Muscle of leg (tissue), 11 donors: ENCODE results near the gene JAKMIP1. TPM values are rescaled to one million over a fixed set of nuclear protein-coding genes. Genes with fewer than 3 reads are reported as not detected.

ENCODE experiments used
- DNase-seq: peaks from one replicate; pipeline ENCODE4 v3.0.0; 2013
- H3K27ac ChIP-seq: one replicate; pipeline ENCODE4 v1.5.1; 2013; ENCODE audit warnings: mild to moderate bottlenecking, low read length, control low read depth
- H3K27me3 ChIP-seq: one replicate; pipeline ENCODE4 v1.6.1; 2013; ENCODE audit warnings: low read length; ENCODE audit not compliant: control insufficient read depth, insufficient read depth
- H3K36me3 ChIP-seq: one replicate; pipeline ENCODE4 v1.6.1; 2013; ENCODE audit warnings: low read length; ENCODE audit not compliant: control insufficient read depth, insufficient read depth
- H3K4me1 ChIP-seq: one replicate; pipeline ENCODE4 v1.6.1; 2013; ENCODE audit warnings: low read length; ENCODE audit not compliant: control insufficient read depth, insufficient read depth
- H3K4me3 ChIP-seq: one replicate; pipeline ENCODE4 v1.5.1; 2013; ENCODE audit warnings: low read length, control low read depth
- H3K9me3 ChIP-seq: replicated peaks from 2 replicates; pipeline ENCODE4 v1.6.1; 2013; ENCODE audit warnings: low read depth, low read length; ENCODE audit not compliant: control insufficient read depth
- WGBS: methylation state at CpG from one replicate; pipeline ENCODE4 v1.1.5; 2013; ENCODE audit warnings: missing lambda C conversion rate; ENCODE audit not compliant: insufficient coverage; 5-methylcytosine and 5-hydroxymethylcytosine counted together
- polyA plus RNA-seq, 8 donors: library from polyadenylated mRNA; unstranded; fragments of 120-200 nt; gene quantifications; one replicate each; pipeline versions ENCODE4 v1.2.1 to v1.2.3, GENCODE V29; 2013; ENCODE audit warnings: inconsistent platforms in 1 of 8, low replicate concordance in 1 of 8; ENCODE audit not compliant: insufficient read length in 8 of 8, insufficient read depth in 1 of 8
- total RNA-seq: library from RNA; stranded (reverse); fragments of 120-200 nt; gene quantifications from one replicate; pipeline ENCODE4 v1.2.4, GENCODE V29; 2013

JAKMIP1 gene
- total and polyA plus RNA-seq, 9 donors = 0.04 to 0.39 TPM; not detected in 7

DNA sequence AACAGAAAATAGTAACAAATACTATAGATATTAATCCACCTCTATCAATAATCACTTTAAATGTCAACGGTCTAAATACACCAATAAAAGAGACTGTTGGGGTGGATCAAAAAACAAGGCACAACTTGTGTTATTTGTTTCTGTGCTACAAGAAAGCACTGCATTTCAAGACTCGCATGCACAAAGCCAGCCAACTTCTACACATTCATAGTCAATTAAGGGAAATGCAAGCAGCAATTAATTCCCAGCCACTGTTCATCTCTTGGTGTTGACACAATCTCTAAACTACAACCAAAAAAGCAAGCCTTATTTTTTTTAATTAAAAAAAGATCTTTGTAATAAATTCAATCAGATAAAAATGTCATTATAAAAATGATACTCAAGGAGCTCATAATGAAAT, 67.6 kb downstream of the JAKMIP1 start:
- Histone ChIP-seq H3K36me3 (no peaks in the 10 kb centered on the region), H3K27ac (no peak overlapping the region), H3K4me3 (no peak overlapping the region), H3K4me1 (no peaks in the 10 kb centered on the region), H3K9me3 (no peaks in the 10 kb centered on the region), H3K27me3 (peaks cover 4% of the 10 kb centered on the region)
- 67% methylated on average over 1 of the region's 2 CpGs for WGBS
- DNase-seq = no peak

DNA sequence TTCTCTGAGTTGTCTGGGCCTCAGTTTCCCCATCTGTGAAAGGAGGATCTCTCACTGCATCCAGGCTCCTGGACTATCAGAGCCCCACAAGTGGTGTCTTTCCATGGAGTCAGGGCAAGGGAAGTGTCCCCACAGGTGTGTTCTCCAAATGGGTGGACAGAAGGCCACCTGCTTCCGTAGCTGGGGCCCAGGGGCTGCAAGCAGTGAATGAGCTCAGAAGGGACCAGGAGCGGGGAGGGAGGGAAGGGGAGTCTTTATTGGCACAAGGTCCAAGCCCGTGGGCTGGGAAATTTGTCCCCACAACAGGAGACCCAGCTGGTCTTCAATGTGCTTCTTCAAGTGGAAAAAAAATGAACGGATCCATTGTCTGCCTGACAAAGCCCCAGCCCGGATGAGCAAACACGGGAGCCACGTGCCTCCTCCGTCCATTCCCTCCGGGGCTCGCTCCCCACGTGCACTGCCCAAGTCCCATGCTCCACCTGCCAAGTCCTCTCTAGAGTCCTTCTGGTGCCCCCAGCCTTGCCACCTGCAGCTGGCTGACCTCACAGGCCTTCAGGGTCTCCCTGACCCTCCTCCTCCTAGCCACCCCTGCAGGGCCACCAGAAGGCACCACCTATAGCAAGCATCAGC, 72.0 kb downstream of the JAKMIP1 start:
- 80% methylated on average over 10 of the region's 11 CpGs for WGBS
- Histone ChIP-seq H3K4me1 (no peaks in the 10 kb centered on the region), H3K27ac (no peak overlapping the region), H3K36me3 (no peaks in the 10 kb centered on the region), H3K9me3 (no peaks in the 10 kb centered on the region), H3K27me3 (peaks cover 2% of the 10 kb centered on the region), H3K4me3 (no peak overlapping the region)
- no peak for DNase-seq

DNA sequence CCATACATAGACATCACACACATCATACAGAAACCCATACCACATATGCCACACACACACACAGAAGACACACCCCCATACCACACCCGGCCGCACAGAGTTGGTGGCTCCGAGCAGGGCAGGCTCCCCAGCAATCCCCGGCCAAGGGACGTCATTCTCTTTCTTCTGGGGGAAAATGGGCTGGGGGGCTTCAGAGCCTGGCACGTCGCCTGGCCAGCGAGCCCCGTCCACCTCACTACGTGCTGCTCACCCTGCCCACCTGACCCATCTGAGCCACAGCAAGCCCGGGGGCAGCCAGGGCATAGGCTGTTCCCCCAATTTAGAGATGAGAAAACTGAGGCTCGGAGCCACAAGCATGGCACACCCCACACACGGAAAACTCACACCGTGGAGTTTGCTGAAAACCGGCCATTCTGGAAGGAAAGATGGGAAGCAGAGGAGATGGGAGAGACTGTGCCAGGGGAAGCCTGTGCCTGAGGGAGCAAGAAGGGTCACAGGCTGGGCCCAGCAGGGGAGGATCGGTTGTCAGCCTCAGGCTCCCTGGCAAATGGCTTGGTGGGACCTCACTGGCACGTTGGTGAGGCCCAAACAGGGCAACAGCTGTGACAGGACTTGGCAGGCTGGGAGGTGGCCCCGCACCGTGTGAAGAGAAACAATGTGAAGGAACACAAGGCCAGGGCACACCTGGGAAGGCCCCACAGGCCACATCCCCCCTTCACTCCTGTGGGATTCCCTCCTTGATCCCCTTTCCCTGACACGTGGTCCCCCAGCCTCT, 73.2 kb downstream of the JAKMIP1 start:
- WGBS = 70% methylated on average over 11 of the region's 20 CpGs
- peaks cover 4% of the 10 kb centered on the region for H3K27me3 ChIP-seq
- DNase-seq = no peak

DNA sequence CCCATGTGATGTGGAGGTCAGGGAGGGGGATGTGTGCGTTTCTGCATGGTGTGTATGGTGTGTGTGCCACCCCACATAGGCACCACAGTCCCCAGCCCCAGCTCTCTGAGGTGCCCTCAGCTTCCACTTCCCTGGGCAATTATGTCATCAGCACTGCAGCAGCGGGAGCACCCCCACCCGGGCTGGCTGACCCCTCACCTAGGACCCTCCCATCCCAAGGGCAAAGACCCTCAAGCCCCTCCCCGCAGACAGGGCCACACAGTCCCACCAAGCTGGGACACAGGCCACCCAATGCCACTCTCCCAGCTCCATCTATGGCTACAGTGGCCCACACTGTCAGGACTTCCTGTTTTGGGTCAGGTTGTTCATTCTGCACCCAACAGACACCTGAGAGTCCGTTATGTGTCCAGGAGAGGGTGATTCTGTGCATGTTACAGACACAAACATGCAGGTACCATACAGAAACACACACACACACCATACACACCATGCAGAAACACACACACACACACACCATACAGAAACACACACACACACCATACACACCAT, 75.2 kb downstream of the JAKMIP1 start:
- DNase-seq = no peak
- Histone ChIP-seq H3K4me3 (no peak overlapping the region), H3K4me1 (no peaks in the 10 kb centered on the region), H3K9me3 (no peaks in the 10 kb centered on the region), H3K27ac (no peak overlapping the region), H3K36me3 (no peaks in the 10 kb centered on the region), H3K27me3 (peaks cover 2% of the 10 kb centered on the region)
- WGBS = 49% methylated on average over 2 of the region's 5 CpGs

More for the DNA sequence above, 73.2 kb downstream of the JAKMIP1 start:
- H3K4me1 ChIP-seq = no peaks in the 10 kb centered on the region
- H3K36me3 ChIP-seq = no peaks in the 10 kb centered on the region
- H3K9me3 ChIP-seq = no peaks in the 10 kb centered on the region
- no peak overlapping the region for H3K27ac ChIP-seq
- H3K4me3 ChIP-seq = no peak overlapping the region

DNA sequence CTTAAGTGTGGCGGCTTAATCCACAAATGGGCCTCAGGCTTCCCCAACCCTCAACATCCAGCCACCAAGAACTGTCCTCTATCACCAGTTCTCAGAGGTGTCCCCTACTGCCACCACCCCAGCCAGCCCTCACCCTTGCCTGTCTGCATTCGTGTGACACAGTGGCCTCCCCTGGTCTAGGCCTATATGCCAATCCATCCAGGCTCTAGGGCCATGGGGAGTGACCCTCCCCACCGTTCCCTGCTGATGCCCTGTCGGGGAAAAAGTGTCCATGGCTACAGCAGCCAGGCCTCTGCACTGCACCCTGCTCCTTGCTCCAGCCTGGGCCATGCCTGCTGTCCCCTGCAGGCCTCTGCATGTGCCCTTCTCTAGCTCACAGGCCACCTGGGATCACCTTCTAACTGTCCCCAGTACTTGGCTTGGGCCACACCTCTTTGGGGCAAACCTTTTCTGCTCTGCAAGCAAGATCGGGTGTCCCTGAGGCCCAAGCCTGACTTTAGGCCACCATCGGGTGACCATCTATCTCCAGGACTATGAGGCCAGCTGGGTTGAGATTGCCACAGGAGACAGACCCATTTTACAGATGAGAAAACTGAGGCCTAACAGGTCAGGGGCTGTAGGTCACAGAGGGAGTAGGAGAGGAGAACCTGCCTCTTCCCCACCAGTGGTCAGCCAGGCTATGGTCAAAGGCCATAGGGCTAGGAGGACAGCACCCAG, 75.8 kb downstream of the JAKMIP1 start:
- no peak overlapping the region for H3K4me3 ChIP-seq
- no peak for DNase-seq
- 88% methylated on average over 5 of the region's 6 CpGs for WGBS
- H3K9me3 ChIP-seq = no peaks in the 10 kb centered on the region
- H3K4me1 ChIP-seq = no peaks in the 10 kb centered on the region
- no peak overlapping the region for H3K27ac ChIP-seq
- H3K27me3 ChIP-seq = peaks cover 2% of the 10 kb centered on the region
- H3K36me3 ChIP-seq = no peaks in the 10 kb centered on the region

DNA sequence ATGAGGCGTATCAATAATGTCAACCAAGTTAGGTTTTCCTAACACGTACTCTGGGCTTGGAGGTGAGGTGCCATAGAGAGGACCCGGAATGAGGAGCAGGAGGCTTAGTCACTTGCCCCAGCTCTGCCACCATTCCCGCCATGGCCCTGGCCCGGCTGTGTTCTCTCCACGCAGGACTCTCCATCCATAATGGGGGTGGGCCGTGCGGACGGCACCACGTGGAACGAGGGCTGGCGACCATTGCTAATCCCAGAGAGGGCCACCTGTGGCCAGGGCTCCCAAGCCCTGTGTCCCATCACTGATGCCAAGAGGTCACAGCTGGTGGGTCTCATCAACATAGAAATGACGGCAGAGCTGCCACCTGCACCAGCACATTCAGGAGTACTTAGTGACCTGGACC, 76.4 kb downstream of the JAKMIP1 start:
- Histone ChIP-seq H3K4me1 (no peaks in the 10 kb centered on the region), H3K9me3 (no peaks in the 10 kb centered on the region), H3K36me3 (no peaks in the 10 kb centered on the region), H3K4me3 (no peak overlapping the region), H3K27ac (no peak overlapping the region), H3K27me3 (peaks cover 2% of the 10 kb centered on the region)
- DNase-seq = no peak
- 85% methylated on average over 12 of the region's 13 CpGs for WGBS

DNA sequence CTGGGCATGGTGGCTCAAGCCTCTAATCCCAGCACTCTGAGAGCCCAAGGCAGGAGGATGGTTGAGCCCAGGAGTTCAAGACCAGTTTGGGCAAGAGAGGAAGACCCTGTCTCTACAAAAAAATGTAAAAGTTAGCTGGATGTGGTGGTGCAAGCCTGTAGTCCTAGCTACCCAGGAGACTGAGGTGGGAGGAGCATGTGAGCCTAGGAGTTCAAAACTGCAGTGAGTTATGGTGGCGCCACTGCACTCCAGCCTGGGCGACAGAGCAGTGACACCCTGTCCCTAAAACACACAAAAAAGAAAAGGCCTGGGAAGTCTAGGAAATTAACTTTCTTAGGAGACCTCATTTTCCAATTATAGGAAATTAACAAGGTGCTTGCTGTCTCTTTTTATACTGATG, 76.8 kb downstream of the JAKMIP1 start:
- peaks cover 4% of the 10 kb centered on the region for H3K27me3 ChIP-seq
- WGBS = no CpG with 5 or more reads among the region's 2 CpGs
- no peak for DNase-seq

DNA sequence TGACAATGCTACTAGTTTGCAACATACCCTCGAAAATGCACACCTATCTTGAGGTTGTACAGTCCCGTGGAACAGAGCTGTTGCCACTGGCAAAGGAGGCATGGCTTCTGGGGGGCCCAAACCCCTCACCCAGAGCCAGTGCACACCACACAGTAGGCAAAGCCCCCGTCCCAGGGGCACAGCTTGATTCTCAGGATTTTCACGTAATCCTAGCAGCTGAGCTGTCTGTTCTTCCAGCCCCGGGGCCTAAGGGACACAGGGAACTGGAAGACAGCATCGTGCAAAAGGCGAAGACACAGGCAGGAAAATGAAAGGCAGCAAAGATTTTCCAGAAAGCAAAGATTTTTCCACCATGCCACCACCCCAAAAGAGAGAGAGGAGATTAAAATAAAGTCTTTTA, 77.2 kb downstream of the JAKMIP1 start:
- Histone ChIP-seq H3K4me3 (no peak overlapping the region), H3K27me3 (peaks cover 7% of the 10 kb centered on the region), H3K27ac (no peak overlapping the region), H3K36me3 (no peaks in the 10 kb centered on the region), H3K9me3 (no peaks in the 10 kb centered on the region), H3K4me1 (no peaks in the 10 kb centered on the region)
- no peak for DNase-seq
- WGBS = 46% methylated on average over 5 of the region's 7 CpGs

More for the DNA sequence above, 76.8 kb downstream of the JAKMIP1 start:
- no peak overlapping the region for H3K4me3 ChIP-seq
- H3K9me3 ChIP-seq = no peaks in the 10 kb centered on the region
- H3K4me1 ChIP-seq = no peaks in the 10 kb centered on the region
- no peak overlapping the region for H3K27ac ChIP-seq
- no peaks in the 10 kb centered on the region for H3K36me3 ChIP-seq

DNA sequence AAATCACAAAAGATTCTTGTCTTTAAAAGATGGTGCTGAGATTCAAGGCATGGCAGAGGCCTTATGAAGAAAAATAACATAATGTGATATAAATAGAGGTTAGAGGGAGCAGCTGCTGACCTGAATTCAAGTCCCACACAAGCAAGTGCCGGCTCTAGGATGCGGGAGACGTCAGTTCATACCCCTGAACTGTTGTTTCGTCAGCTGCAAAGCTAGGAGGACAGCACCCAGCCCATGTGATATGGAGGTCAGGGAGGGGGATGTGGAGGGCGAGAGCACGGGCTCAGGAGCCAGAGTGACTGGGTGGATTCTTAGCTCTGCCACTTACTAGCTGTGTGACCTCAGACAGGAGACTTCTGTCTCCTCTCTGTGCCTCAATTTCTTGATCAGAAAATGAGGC, 77.9 kb downstream of the JAKMIP1 start:
- Histone ChIP-seq H3K4me1 (no peaks in the 10 kb centered on the region), H3K27me3 (peaks cover 8% of the 10 kb centered on the region), H3K36me3 (no peaks in the 10 kb centered on the region), H3K9me3 (no peaks in the 10 kb centered on the region), H3K4me3 (no peak overlapping the region), H3K27ac (no peak overlapping the region)
- 72% methylated on average over 4 of the region's 6 CpGs for WGBS
- DNase-seq = no peak

DNA sequence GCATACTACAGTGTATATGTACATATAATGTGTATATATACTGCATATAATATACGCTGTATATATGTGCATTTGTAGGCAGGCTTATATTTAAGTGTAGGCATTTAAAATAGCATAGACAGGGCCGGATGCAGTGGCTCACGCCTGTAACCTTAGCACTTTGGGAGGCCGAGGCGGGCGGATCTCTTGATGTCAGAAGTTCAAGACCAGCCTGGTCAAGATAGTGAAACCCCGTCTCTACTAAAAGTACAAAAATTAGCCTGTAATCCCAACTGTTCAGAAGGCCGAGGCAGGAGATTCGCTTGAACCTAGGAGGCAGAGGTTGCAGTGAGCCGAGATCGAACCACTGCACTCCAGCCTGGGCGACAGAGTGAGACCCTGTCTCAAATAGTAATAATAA, 78.4 kb downstream of the JAKMIP1 start:
- no peaks in the 10 kb centered on the region for H3K9me3 ChIP-seq
- H3K27me3 ChIP-seq = peaks cover 11% of the 10 kb centered on the region
- peaks cover 1% of the 10 kb centered on the region for H3K4me1 ChIP-seq
- H3K4me3 ChIP-seq = no peak overlapping the region
- DNase-seq = no peak
- WGBS = 54% methylated on average over 2 of the region's 12 CpGs
- no peak overlapping the region for H3K27ac ChIP-seq
- H3K36me3 ChIP-seq = no peaks in the 10 kb centered on the region
